Measurements from ENCODE around the gene JMJD8. TPM values are rescaled to one million over a fixed set of nuclear protein-coding genes. Genes with fewer than 3 reads are reported as not detected.

Gene JMJD8
- total RNA-seq, 3 donors from 2014 or later = 77.0 to 90.4 (median 88.7) TPM

DNA sequence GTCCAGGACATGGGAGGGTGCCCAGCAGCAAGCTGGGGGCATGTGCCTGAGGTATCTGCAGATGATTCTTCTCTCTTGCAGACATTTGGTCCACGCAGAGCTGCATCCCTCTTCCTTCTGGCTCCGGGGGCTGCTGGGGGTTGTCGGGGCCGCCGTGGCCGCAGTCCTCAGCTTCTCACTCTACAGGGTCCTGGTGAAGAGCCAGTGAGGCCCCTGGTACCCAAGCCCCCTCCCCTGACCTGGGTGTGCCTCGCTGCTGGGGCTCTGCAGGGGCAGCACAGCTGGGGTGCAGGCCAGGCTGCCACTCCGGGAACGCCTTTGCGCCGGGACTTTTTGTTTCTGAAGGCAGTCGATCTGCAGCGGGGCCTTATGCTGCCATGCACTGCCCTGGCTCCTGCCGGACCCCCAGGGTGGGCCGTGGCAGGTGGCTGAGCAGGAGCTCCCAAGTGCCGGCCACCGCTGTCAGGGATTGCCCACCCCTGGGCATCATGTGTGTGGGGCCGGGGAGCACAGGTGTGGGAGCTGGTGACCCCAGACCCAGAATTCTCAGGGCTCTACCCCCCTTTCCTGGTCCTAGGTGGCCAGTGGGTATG is 10.6 kb downstream of the JMJD8 start:
- peaks cover 7% of the 10 kb centered on the region for H3K4me1 Mint-ChIP-seq (ENCODE audit: low read depth)
- ATAC-seq = no peak
- no peaks in the 10 kb centered on the region for H3K9me3 Mint-ChIP-seq
- no peak overlapping the region for H3K4me3 Mint-ChIP-seq
- peaks cover 6% of the 10 kb centered on the region for H3K36me3 Mint-ChIP-seq (ENCODE audit: insufficient read depth)
- DNase-seq = no peak
- H3K27me3 Mint-ChIP-seq (ENCODE audit: low read depth) = peaks cover 11% of the 10 kb centered on the region

DNA sequence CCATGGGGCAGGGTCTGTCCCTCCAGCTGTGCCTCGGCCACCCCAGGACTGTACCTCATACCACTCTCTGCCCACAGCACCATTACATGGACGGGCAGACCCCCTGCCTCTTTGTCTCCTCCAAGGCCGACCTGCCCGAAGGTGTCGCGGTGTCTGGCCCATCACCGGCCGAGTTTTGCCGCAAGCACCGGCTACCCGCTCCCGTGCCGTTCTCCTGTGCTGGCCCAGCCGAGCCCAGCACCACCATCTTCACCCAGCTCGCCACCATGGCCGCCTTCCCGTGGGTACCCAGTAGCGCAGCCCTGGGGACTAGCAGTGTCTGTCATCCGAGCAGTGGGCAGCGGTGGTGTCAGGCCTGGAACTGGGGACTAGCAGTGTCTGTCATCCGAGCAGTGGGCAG is 11.3 kb downstream of the JMJD8 start:
- Mint-ChIP-seq H3K27me3 (ENCODE audit: low read depth) (peaks cover 11% of the 10 kb centered on the region), H3K9me3 (no peaks in the 10 kb centered on the region), H3K4me3 (no peak overlapping the region), H3K4me1 (ENCODE audit: low read depth) (peaks cover 7% of the 10 kb centered on the region), H3K36me3 (ENCODE audit: insufficient read depth) (peaks cover 6% of the 10 kb centered on the region)
- ATAC-seq = no peak
- DNase-seq = no peak

DNA sequence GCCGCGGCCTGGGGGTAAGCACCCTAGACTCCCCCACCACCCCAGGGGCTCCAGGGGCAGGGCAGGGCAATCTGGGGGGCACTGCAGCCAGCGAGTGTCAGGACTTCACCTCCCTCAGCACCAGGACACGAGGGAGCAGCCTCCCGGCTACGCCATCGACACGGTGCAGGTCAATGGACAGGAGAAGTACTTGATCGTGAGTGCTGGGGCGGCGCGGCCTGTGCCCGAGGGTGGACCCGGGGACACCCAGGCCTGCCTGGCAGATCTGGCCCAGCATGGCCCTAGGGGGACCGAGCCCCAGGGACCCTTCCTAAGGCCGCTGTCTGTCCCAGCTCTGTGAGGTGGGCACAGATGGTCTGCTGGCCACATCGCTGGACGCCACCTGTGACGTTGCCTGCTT is 11.8 kb downstream of the JMJD8 start:
- ATAC-seq (no peak), DNase-seq (no peak)
- Mint-ChIP-seq H3K27me3 (ENCODE audit: low read depth) (peaks cover 11% of the 10 kb centered on the region), H3K9me3 (no peaks in the 10 kb centered on the region), H3K4me3 (no peak overlapping the region), H3K4me1 (ENCODE audit: low read depth) (peaks cover 11% of the 10 kb centered on the region), H3K36me3 (ENCODE audit: insufficient read depth) (peaks cover 6% of the 10 kb centered on the region)

DNA sequence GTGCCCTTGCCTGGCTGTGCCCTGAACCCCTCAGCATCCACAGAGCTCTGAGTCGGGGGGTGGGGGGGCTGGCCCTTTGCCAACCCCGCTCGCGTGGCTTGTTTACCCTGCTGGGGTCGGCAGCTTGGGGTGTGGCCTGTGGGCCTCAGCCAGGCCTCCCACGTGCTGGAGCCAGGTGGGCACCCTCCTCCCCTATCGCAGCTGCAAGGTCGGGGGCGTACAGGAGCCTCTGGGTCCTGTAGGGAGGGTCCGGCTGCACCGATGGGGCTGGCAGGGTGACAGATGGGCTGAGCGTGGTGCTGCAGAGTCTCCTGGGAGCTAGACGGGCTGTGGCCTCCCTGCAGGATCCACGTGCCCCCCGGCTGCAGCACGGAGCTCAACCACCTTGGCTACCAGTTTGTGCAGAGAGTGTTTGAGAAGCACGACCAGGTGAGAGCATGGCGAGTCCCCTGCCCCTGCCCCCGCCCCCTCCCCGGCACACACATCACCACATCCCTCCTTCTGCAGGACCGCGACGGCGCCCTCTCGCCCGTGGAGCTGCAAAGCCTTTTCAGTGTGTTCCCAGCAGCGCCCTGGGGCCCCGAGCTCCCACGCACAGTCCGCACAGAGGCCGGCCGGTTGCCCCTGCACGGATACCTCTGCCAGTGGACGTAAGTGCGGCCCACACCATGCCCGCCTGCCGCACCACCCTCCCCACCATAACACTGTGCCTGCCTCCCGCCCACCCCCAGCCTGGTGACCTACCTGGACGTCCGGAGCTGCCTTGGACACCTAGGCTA is 12.6 kb downstream of the JMJD8 start:
- Mint-ChIP-seq H3K27me3 (ENCODE audit: low read depth) (peaks cover 6% of the 10 kb centered on the region), H3K9me3 (no peaks in the 10 kb centered on the region), H3K36me3 (ENCODE audit: insufficient read depth) (peaks cover 6% of the 10 kb centered on the region), H3K4me3 (no peak overlapping the region), H3K4me1 (ENCODE audit: low read depth) (peaks cover 11% of the 10 kb centered on the region)
- DNase-seq (no peak), ATAC-seq (no peak)

DNA sequence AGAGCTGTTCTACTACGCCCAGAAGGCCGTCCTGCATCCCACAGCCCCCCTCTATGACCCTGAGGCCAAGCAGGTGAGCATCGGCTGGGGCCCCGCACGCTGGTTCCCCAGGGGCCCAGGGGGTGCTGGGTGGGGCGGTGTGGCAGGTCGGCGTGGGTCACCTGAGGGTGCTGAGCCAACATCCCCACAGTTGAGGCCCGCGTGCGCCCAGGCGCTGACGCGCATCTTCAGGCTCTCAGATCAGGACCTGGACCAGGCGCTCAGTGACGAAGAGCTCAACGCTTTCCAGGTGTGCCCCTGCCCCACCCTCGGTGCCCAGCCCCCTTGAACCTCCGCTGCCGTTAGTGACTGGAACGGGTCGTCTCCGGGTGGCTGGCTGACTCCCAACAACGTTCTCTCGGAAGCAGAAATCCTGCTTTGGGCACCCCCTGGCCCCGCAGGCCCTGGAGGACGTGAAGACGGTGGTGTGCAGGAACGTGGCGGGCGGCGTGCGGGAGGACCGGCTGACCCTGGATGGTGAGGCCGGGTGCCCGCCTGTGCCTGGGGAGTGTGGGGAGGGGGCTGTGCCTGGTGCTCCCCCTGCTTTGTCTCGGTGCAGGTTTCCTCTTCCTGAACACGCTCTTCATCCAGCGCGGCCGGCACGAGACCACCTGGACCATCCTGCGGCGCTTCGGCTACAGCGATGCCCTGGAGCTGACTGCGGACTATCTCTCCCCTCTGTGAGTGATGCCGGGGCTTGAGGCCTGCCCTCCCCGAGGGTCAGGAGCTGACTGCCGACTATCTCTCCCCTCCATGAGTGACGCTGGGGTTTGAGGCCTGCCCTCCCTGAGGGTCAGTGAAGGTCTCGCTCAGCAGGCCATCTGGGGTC is 13.4 kb downstream of the JMJD8 start:
- peaks cover 6% of the 10 kb centered on the region for H3K27me3 Mint-ChIP-seq (ENCODE audit: low read depth)
- H3K36me3 Mint-ChIP-seq (ENCODE audit: insufficient read depth) = peaks cover 6% of the 10 kb centered on the region
- no peak for DNase-seq
- peak overlapping the region; percentile 42 for H3K4me3 Mint-ChIP-seq
- peaks cover 11% of the 10 kb centered on the region for H3K4me1 Mint-ChIP-seq (ENCODE audit: low read depth)
- no peaks in the 10 kb centered on the region for H3K9me3 Mint-ChIP-seq
- ATAC-seq = no peak

DNA sequence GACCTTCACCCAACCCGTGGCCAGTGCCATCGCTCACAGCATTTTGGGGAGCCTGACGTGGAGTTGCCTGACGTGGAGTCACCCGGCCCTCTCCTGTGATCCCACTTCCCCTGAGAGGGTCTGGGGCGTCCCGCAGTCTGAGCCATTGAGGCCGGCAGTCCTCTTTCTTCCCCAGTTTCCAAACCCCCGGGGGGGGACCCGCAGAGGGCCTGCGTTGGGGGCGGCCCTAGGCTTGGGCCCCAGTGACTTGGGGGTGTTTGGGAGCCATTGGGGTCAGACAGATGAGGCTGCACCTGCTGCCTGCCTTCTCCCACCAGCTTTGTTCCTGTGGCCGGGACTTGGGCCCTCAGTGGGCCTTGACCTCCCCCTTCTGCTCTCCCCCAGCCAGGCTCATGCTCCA is 14.5 kb downstream of the JMJD8 start:
- H3K4me1 Mint-ChIP-seq (ENCODE audit: low read depth) = peaks cover 7% of the 10 kb centered on the region
- peaks cover 6% of the 10 kb centered on the region for H3K36me3 Mint-ChIP-seq (ENCODE audit: insufficient read depth)
- ATAC-seq (no peak), DNase-seq (no peak)
- H3K4me3 Mint-ChIP-seq = peak overlapping the region; percentile 80
- peaks cover under 1% of the 10 kb centered on the region for H3K27me3 Mint-ChIP-seq (ENCODE audit: low read depth)
- H3K9me3 Mint-ChIP-seq = no peaks in the 10 kb centered on the region

DNA sequence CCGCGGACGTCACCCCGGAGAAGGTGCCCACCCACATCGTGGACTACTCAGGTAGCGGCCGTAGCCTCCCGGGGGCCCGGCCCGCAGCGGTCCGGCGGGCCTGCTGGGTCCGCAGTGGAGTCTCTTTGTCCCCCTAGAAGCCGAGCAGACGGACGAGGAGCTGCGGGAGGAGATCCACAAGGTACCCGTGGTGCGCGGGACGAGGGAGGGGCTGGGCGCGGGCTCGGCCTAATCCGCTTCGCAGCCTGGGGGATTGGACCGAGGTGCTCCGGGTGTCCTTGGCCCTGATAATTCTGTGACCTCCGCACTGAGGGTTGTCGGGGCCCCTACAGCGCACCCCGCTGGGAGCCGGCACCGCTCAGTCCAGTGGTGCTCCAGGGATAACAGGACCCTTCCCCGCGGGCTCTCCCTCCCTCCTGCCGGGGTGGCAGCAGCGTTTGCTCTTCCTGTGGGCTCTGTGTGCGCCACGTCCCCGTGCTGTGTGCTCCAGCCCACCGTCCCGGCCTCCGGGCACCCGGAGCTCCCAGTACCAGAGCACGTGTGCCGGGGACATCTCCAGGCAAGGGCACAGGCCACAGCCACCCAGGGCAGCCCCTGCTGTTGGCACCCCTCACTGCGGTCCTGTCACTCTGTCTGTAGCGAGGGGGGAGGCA is 15.5 kb downstream of the JMJD8 start:
- peak; percentile 7 to 12 for ATAC-seq
- no peak for DNase-seq
- Mint-ChIP-seq H3K9me3 (no peaks in the 10 kb centered on the region), H3K4me1 (ENCODE audit: low read depth) (peaks cover 7% of the 10 kb centered on the region), H3K4me3 (peak overlapping the region; percentile 80), H3K27me3 (ENCODE audit: low read depth) (no peaks in the 10 kb centered on the region), H3K36me3 (ENCODE audit: insufficient read depth) (peaks cover 6% of the 10 kb centered on the region)

DNA sequence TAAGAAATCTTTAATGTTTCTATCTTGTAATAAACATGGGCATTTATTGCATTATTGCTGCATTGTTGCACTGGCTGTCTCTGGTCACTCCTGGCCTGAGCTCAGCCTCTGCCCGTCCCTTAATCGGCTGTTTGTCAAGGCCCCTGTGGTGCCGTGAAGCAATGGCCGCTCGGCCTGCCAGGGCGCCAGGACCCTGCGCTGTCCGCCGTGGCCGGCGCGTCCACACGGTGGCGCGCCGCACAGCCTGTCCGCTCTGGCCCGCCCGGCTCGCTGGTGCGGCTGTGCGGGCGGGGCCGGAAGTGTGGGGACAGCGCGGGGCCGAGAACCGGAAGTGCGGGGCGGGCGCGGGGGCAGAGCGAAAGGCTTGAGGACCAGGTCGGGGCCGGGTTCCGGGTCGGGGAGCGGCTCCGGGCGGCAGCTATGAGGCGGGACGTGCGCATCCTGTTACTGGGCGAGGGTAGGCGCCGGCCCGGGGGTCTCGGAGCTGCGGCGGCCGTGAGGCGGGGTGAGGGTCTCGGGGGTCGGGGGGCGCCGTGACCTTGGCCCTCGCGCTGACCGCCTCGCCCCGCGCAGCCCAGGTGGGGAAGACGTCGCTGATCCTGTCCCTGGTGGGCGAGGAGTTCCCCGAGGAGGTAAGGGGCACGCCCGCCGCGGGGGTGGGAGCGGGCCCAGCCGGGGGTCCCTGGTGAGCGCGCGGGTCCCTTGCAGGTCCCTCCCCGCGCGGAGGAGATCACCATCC is 16.2 kb downstream of the JMJD8 start, which contains the start of gene RHOT2:
RHOT2 (plus strand) TSS at position 353 of the 739 bp plus-strand sequence; CDS start at position 421, 68 bp downstream.
- ATAC-seq = peak; percentile 96 to 97
- Mint-ChIP-seq H3K27me3 (ENCODE audit: low read depth) (no peaks in the 10 kb centered on the region), H3K9me3 (no peaks in the 10 kb centered on the region), H3K4me1 (ENCODE audit: low read depth) (peaks cover 7% of the 10 kb centered on the region), H3K36me3 (ENCODE audit: insufficient read depth) (peaks cover 5% of the 10 kb centered on the region), H3K4me3 (peak within 1 kb of the TSS; percentile 80)
- peak; percentile 88 for DNase-seq

DNA sequence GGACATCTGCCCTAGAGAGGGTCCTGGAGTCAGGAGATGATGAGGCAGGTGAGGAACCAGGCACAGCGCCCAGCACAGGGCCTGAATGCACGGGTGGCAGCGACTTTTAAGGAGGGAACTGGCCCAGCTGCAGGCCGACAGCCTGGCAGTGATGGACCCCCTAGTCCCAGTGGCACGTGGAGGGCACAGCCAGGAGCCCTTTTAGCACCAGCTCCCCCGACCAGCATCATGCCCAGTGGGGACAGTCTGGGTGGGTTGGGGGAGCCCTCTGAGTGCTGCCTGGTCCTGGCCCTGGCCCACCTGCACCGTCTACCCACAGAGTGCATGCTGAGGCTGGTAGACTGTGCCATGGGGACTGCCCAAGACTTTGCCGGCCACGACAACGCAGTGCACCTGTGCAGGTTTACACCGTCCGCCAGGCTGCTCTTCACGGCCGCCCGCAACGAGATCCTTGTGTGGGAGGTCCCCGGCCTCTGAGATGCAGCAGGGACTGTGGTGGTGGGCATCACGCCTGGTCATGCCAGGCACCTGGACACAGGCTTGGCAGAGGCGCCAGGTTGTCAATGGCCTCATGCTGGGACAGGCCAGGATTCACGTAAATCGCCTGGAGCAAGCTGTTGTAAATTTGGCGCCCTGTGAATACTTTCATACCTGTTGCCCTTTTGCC is 16.9 kb downstream of the JMJD8 start:
- DNase-seq = no peak
- Mint-ChIP-seq H3K9me3 (no peaks in the 10 kb centered on the region), H3K4me1 (ENCODE audit: low read depth) (peaks cover 7% of the 10 kb centered on the region), H3K4me3 (peak overlapping the region; percentile 80), H3K27me3 (ENCODE audit: low read depth) (no peaks in the 10 kb centered on the region), H3K36me3 (ENCODE audit: insufficient read depth) (peaks cover 3% of the 10 kb centered on the region)
- no peak for ATAC-seq

DNA sequence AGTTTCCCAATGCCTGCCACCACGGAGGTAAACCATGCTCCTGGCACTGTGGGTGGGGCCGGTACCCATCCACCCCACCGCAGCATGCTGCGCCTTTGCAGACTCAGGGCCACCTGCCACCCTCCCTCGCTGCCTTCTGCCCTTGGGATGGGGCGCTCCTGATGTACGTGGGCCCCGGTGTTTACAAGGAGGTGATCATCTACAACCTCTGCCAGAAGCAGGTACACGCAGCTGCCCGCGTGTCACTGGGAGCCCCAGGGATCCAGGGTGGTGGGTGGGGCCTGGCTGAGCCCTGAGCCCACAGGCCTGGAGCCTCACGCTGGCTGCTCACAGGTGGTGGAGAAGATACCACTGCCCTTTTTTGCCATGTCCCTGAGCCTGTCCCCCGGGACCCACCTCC is 17.6 kb downstream of the JMJD8 start:
- DNase-seq (no peak), ATAC-seq (no peak)
- Mint-ChIP-seq H3K27me3 (ENCODE audit: low read depth) (no peaks in the 10 kb centered on the region), H3K4me3 (no peak overlapping the region), H3K36me3 (ENCODE audit: insufficient read depth) (peaks cover 3% of the 10 kb centered on the region), H3K9me3 (no peaks in the 10 kb centered on the region), H3K4me1 (ENCODE audit: low read depth) (peaks cover 7% of the 10 kb centered on the region)

DNA sequence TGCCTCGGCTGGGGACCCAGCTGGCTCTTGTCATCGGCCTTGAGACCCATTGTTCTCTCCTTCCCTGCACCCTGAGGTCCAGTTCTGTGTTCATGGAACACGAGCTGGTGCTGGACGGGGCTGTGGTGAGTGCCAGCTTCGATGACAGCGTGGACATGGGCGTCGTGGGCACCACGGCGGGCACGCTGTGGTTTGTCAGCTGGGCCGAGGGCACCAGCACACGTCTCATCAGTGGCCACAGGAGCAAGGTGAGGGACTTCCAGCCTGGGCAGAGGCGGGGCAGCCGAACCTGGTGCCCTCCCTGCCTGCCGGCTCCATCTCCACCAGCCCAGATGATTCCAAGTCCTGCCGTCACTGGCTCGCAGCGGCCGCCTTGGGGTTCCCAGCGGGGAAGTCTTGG is 21.5 kb downstream of the JMJD8 start:
- Mint-ChIP-seq H3K9me3 (no peaks in the 10 kb centered on the region), H3K4me1 (ENCODE audit: low read depth) (peaks cover 7% of the 10 kb centered on the region), H3K27me3 (ENCODE audit: low read depth) (no peaks in the 10 kb centered on the region), H3K4me3 (no peak overlapping the region), H3K36me3 (ENCODE audit: insufficient read depth) (no peaks in the 10 kb centered on the region)
- DNase-seq (no peak), ATAC-seq (no peak)

DNA sequence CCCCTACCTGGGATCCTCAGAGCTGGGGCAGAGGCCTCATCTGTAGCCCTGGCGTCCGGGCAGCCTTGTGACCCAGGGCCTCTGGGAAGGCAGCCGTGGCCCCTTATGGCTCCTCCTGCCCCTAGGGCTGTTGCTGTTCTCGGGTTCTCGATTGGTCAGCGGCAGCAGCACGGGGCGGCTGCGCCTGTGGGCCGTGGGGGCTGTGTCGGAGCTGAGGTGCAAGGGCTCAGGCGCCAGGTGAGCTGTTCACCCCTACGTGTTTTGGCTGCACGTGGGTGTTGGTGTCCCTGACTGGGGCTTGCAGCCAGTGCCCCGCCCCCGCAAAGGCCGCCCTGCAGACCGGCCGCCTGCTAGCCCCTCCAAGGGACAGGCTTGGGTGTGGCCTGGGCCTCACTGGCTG is 22.0 kb downstream of the JMJD8 start:
- Mint-ChIP-seq H3K4me1 (ENCODE audit: low read depth) (peaks cover 4% of the 10 kb centered on the region), H3K27me3 (ENCODE audit: low read depth) (no peaks in the 10 kb centered on the region), H3K36me3 (ENCODE audit: insufficient read depth) (no peaks in the 10 kb centered on the region), H3K9me3 (no peaks in the 10 kb centered on the region), H3K4me3 (no peak overlapping the region)
- DNase-seq = no peak
- ATAC-seq = no peak

DNA sequence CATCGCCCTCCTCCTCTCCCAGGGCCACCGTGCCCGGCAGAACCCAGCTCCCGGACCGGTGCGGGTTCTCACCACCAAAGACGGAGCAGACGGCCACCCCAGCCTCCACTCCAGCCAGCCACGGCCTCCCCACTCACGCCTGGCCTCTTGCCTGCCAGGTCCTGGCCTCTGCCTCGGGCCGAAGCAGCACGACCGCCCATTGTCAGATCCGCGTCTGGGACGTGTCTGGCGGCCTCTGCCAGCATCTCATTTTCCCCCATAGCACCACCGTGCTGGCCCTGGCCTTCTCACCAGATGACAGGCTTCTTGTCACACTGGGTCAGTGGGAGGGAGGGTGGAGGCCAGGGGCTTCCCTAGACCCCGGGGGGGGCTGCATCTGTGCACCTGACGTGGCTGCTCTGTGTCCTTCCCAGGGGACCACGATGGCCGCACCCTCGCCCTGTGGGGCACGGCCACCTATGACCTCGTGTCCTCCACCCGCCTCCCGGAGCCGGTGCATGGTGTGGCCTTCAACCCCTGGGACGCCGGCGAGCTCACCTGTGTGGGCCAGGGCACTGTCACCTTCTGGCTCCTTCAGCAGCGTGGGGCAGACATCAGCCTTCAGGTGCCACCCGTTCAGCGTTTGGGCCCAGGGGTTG is 22.8 kb downstream of the JMJD8 start:
- H3K9me3 Mint-ChIP-seq = no peaks in the 10 kb centered on the region
- H3K36me3 Mint-ChIP-seq (ENCODE audit: insufficient read depth) = no peaks in the 10 kb centered on the region
- no peak overlapping the region for H3K4me3 Mint-ChIP-seq
- DNase-seq (no peak), ATAC-seq (peak in 1 of 2 donors; percentile 6)
- peaks cover 4% of the 10 kb centered on the region for H3K4me1 Mint-ChIP-seq (ENCODE audit: low read depth)
- no peaks in the 10 kb centered on the region for H3K27me3 Mint-ChIP-seq (ENCODE audit: low read depth)
